NCI-H128 (cell line): ENCODE data around the gene PM20D1.
"Not testable (repeated sequence)": the region's sequence is repeated elsewhere in the genome, so short reads cannot be mapped to it uniquely, and the experiment has no call there.

Experiments
- DNase-seq: peaks from one replicate; lab custom pipeline; 2025; ENCODE audit not compliant: unreplicated experiment; lab: John Stamatoyannopoulos, UW

PM20D1 gene, protein sequence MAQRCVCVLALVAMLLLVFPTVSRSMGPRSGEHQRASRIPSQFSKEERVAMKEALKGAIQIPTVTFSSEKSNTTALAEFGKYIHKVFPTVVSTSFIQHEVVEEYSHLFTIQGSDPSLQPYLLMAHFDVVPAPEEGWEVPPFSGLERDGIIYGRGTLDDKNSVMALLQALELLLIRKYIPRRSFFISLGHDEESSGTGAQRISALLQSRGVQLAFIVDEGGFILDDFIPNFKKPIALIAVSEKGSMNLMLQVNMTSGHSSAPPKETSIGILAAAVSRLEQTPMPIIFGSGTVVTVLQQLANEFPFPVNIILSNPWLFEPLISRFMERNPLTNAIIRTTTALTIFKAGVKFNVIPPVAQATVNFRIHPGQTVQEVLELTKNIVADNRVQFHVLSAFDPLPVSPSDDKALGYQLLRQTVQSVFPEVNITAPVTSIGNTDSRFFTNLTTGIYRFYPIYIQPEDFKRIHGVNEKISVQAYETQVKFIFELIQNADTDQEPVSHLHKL

DNA sequence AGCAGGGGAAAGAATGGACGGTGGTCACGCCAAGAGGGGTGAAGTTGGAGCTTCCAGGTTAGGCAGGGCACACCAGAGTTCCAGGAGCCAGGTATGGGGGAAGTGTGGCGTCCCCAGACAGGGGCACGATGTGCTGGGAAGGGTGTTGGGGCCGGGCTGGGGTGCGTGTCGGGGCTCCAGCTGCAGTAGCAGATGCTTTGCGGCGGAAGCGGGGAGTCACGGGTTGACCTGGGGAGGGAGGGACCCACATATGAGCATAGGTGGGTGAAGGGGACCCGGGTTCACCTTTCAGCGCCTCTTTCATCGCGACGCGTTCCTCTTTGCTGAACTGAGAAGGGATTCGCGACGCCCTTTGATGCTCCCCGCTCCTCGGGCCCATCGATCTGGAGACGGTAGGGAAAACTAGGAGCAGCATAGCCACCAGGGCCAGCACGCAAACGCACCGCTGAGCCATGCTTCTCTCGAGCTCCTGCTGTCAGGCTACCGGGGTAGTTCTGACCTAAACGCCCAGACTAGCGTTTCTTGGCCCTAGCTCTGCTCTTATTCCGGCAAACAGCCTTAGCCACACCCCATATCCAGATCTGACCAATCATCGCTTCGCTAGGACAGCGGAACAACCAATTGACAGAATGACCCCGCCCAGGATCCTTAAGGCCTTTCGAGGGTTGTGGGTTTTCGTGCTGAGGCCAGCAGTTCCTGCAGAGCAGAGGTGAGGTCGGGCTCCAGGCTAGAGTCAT, at the start of gene PM20D1:
PM20D1 (minus strand) TSS at position 514 of the 737 bp plus-strand sequence; CDS start at position 454, 60 bp downstream.
- DNase-seq = no peak

DNA sequence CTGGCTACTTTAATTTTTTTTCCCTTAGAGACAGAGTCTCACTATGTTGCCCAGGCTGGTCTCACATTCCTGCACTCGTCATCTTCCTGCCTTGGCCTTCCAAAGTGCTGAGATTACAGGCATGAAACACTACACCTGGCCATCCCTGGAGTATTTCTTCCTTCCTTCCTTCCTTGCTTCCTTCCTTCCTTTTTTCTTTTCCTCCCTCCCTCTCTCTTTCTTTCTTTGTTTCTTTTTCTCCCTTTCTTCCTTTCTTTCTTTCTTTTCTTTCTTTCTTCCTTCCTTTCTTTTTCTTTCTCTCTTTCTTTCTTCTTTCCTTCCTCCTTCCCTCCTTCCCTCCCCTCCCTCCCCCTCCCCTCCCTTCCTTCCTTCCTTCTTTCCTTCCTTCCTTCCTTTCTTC, 46.4 kb upstream of the PM20D1 start:
- DNase-seq = no peak

DNA sequence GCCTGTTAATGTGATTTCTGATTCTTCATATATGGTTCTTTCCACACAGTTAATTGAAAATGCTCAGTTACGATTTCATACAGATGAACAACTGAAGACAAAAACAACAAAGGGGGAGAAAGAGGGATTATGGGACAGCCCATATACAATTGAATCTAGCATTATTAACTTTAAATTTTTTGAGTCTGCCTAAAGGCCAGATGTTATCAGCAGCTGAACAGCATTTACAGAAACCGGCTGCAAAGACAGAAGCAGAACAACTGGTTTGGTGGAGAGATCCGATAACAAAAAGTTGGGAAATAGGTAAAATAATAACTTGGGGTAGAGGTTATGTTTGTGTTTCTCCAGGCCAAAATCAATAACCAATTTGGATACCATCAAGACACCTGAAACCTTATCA, 44.2 kb upstream of the PM20D1 start:
- not testable (repeated sequence) for DNase-seq

DNA sequence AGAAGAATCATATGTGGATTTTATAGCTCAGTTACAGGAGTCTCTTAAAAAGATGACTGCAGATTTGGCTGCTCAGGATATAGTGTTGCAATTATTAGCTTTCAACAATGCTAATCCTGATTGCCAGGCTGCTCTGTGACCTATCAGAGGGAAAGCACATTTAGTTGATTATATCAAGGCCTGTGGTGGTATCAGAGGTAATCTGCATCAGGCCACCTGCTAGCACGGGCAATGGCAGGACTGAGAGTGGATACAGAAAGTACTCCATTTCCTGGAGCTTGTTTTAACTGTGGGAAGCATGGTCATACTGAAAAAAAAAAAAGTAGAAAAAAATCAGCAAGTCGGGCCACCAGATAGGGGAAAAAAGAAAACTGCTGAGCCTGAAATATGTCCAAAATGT, 42.2 kb upstream of the PM20D1 start:
- not testable (repeated sequence) for DNase-seq

DNA sequence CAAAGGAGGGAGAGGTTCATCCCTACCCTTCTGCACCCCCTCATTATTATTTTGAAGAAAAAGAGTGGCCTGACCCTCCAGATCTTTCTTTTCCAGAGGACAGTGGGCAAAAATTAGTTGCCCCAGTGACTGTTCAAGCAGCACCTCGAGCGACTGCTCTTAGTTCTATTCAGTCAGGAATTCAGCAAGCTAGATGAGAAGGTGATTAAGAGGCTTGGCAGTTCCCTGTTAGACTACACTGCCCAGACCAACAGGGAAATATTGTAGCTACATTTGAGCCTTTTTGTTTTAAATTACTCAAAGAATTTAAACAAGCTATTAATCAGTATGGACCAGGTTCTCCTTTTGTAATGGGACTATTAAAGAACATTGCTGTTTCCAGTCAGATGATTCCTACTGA, 41.5 kb upstream of the PM20D1 start:
- not testable (repeated sequence) for DNase-seq

DNA sequence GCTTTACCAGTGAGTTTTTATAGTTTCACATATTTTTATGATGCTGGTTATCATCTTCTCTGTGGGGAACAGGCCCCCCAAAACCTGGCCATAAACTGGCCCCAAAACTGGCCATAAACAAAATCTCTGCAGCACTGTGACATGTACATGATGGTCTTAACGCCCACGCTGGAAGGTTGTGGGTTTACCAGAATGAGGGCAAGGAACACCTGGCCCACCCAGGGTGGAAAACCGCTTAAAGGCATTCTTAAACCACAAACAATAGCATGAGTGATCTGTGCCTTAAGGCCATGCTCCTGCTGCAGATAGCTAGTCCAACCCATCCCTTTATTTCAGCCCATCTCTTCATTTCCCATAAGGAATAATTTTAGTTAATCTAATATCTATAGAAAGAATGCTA, 40.7 kb upstream of the PM20D1 start:
- not testable (repeated sequence) for DNase-seq

DNA sequence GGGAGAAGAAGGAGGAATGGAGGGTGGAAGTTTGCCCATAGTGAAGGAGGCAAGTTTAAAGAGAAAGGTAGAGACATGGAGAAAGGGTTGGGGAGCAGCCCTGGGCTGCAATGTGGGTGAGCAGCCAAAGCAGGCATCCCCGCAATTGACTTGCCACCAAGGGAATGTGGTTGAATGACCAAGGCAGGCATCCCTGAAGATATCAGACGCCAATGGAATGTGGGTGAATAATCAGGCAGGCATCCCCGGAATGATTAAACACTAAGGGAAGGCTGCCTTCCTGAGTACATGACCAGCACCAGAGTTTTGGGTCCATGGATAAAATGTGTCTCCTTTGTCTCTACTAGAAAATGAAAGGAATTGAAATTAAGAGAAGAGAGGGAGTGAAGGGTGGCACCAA, 39.8 kb upstream of the PM20D1 start:
- not testable (repeated sequence) for DNase-seq

DNA sequence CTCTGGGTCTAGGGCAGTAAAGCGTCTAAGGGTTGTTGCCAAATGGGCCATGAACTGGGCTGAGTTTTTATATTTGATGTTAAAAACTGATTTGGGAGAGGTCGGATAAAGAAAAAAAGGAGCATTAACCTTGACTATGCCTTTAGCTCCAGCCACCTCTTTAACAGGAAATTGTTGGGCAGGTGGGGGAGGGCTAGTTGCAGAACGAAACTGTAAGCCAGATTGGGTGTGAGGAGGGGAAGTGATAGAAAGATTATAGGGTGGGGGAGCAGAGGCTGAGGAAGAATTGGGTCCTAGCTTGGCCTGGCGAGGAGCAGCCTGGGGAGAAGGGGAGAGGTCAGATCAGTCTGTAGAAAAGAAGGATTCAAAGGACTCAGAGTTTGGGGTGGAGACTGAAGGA, 39.1 kb upstream of the PM20D1 start:
- DNase-seq = not testable (repeated sequence)

DNA sequence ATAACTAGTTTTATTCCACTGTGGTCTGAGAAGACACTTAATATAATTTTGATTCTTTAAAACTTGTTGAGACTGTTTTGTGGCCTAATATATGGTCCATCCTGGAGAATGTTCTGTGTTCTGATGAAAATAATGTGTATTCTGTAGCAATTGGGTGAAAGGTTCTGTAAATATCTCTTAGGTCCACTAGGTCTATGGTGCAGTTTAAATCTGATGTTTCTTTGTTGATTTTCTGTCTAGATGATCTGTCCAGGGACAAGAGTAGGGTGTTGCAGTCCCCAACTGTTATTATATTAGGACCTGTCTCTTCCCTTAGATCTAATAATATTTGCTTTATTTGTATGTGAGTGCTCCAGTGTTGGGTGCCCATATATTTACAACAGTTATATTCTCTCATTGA, 33.9 kb upstream of the PM20D1 start:
- no peak for DNase-seq

DNA sequence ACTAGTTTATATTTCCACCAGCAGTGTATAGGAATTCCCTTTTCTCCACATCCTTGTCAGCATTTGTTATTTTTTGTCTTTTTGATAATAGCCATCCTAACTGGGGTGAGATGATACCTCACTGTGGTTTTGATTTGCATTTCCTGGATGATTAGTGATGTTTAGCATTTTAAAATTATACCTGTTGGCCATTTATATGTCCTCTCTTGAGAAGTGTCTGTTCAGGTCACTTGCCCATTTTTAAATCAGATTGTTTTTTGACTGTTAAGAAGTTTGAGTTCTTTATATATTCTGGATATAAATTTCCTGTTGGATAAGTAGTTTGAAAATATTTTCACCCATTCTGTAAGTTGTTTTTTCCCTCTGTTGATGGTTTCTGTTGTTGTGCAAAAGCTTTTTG, 31.0 kb upstream of the PM20D1 start:
- no peak for DNase-seq

DNA sequence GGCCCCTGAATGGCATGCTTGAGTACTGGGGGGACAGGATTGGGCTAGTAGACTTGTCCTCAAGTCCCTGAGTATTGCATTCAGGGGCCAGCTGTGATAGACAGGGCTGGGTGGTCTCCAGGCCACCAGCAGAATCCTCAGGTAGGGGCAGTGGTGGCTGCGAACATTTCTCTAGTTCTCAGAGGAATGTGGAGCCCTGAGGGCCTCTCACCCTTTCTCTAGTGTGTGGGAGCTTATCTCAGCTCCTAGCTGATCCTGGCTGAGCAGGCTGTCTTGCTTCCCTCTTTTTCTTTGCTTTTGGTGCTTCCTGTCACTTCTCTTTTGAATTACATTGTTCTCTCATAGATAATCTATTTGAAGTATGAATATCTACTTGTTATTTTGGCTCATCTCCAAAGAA, 30.0 kb upstream of the PM20D1 start:
- DNase-seq = no peak

DNA sequence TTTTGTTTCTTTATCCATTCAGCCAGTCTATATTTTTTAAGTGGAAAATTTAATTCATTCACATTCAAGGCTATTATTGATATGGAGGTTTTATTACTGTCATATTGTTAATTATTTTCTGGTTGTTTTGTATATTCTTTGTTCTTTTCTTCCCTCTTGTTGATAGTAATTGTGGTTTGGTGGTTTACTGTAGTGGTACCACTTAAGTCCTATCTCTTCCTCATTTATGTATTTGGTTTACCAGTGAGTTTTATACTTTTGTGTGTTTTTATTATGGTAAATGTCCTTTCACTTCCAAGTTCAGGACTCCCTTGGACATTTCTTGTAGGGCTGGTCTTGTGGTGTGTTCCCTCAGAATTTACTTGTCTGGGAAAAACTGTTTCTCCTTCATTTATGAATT, 28.1 kb upstream of the PM20D1 start:
- DNase-seq = no peak

DNA sequence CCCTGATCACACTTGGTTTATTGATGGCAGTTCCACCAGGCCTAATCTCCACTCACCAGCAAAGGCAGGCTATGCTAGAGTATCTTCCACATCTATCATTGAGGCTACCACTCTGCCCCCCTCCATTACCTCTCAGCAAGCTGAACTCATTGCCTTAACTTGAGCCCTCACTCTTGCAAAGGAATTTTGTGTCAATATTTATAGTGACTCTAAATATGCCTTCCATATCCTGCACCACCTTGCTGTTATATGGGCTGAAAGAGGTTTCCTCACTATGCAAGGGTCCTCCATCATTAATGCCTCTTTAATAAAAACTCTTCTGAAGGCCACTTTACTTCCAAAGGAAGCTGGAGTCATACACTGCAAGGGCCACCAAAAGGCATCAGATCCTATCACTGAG, 23.2 kb upstream of the PM20D1 start:
- not testable (repeated sequence) for DNase-seq

DNA sequence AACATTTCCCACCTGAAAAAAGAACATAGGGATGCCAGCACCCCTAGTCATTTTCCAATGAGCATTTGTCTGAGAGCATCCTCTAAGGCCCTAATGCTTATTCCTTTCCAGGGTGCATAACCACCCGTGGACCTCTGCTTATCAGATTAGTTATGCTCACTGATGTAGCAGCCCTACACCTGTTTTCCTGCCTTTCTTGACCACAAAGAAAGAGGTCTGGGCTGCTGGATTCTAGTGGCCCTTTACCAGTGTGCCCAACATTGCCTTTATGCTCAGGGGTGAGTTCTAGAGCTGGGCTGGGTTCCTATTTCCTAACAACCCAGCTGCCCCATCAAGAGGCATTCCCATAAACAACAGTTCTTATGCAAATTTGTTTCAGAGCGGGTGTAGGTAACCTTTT, 20.3 kb upstream of the PM20D1 start:
- no peak for DNase-seq

DNA sequence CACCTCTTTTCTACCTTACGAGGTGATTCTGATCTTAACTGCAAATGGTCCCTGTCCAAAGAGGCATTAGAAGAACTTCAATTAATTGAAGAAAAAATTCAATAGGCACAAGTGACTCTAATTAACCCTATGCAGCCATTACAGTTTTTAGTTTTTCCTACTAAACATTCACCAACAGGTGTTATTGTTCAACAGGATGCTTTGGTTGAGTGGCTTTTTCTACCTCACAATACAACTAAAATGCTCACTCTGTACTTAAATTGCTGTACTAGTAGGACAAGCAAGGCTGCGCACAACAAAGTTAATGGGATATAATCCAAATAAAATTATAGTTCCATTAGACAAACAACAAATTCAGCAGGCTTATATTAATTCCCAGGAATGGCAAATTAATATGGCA, 11.6 kb upstream of the PM20D1 start:
- DNase-seq = no peak

DNA sequence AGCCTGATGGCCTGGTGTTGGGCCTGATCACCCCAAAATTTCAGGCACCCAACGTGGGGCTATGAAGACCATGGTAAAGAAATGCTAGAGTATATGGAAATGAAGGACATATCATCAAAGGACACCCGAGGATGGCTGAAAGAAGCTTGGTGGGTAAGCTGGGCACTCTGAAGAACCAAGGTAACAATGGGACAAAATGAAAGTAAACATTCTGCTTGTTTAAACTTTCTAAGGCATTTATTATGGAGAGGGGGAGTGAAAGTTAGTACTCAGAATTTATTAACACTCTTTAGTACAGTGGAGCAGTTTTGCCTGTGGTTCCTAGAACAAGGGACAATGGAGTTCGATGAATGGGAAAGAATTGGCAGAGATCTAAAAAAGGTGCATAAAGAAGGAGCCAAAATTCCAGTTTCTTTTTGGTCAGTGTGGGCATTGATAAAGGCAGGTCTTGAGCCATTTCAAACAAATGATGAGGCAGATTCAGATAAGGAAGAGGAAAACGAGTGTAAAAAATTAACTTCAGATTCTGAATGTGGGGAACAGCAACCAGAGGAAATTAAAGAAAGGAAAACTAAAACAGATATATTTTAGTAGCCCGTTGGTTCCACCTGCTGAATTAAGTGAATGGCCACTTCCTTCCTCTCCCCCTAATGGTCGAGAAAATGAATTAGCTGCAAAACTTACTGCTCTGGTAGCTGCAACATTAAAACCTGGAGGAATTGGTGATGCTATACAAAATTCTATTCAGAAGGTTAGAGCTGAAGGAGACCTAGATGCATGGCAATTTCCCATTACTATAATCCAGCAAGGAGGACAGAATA, 8.4 kb upstream of the PM20D1 start:
- no peak for DNase-seq

DNA sequence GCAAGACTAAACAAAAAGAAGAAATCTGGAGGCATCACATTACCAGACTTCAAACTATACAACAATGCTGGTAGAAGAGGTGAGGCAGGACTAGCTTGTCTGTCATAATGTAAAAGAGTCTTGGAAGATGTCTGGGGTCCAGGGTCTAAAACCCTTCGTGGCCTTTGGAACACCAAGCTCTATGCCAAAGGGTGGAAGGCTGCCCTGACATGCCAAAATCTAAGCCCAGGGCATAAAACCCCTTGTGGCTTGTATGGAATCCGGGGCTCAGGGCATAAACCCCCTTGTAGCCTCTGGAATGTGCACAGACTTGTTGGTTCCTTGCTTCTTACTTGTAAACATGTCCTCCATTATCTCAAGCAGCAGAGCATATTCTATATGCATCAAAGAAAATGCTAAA, 7.6 kb upstream of the PM20D1 start:
- DNase-seq = not testable (repeated sequence)

DNA sequence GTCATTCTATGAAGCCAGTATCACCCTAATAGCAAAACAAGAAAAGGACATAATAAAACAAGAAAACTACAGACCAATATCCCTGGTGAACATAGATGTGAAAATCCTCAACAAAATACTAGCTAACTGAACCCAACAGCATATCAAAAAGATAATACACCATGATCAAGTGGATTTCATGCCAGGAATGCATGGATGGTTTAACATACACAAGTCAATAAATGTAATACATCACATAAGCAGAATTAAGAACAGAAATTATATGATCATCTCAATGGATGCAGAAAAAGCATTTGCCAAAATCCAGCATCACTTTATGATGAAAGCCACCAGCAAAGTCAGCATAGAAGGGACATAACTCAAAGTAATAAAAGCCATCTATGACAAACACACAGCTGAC, 6.5 kb upstream of the PM20D1 start:
- DNase-seq = no peak

DNA sequence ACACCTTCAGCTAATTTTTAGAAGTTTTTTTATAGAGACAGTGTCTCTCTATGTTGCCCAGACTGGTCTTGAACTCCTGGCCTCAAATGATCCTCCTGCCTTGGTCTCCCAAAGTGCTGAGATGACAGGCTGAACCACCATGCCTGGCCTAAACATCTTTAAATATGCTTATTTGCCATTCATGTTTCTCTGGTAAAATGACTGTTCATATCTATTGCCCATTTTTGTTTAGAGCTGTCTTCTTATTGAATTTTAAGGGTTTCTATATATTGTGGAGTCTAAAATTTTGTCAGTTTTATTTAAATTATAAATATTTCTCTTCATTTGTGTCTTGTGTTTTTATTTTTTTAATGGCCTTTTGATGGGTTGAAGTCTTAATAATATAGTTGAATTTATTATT, 3.0 kb upstream of the PM20D1 start:
- no peak for DNase-seq

DNA sequence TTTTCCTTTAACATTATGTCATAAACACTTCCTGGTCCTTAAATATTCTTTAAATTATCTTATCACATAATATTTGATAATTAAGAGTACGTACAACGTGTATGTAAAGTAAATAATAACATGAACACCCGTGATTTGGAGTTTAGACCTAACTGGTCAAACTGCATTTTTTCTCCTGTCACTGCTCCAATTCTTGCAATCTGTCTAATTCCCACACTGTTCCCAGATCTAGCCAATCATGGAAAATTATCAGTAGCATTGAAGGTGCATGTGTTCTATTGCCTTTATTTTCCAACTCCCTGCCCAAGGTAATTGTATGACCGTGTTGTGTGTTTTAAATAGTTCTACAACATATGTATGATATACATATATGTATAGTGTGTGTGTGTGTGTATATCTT, 2.1 kb upstream of the PM20D1 start:
- no peak for DNase-seq
